ENCODE data around the gene CX3CL1.

DNA sequence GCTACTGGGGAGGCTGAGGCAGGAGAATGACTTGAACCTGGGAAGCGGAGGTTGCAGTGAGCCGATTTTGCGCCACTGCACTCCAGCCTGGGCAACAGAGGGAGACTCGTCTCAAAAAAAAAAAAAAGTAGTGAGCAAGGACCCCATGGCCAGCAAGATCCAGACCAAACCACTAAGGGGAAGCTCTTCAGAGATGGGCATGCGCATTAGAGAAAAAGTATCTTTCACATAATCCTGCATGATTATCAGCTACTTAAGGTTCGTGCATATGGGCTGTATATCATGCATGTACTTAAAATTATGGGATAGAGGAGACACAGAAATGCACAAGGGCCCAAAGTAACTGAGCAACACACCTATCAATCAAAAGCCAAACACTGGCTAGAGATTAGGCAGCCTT, 24.4 kb upstream of the CX3CL1 start:
- TF ChIP-seq POLR2A (IDR thresholded peaks at IDR 0.05) = no peak
- no peak for TF ChIP-seq CTCF (IDR thresholded peaks at IDR 0.05)
- no peak for TF ChIP-seq EP300 (IDR thresholded peaks at IDR 0.05)

Data from ovary (tissue), 3 donors.